GM21529 (cell line): ENCODE data around the gene INS.
"Not testable (repeated sequence)": the region's sequence is repeated elsewhere in the genome, so short reads cannot be mapped to it uniquely, and the experiment has no call there.

ENCODE experiments used
- ATAC-seq: cut with Tn5 transposase; IDR thresholded peaks from one replicate; pipeline ENCODE4 v1.9.1; 2021; ENCODE audit not compliant: unreplicated experiment

The INS gene

GRCh38 chr11:2199466-2200341 is 38.7 kb upstream of the INS start:
- ATAC-seq, result no peak

GRCh38 chr11:2198621-2199365 is 37.8 kb upstream of the INS start:
- no peak for ATAC-seq

DNA sequence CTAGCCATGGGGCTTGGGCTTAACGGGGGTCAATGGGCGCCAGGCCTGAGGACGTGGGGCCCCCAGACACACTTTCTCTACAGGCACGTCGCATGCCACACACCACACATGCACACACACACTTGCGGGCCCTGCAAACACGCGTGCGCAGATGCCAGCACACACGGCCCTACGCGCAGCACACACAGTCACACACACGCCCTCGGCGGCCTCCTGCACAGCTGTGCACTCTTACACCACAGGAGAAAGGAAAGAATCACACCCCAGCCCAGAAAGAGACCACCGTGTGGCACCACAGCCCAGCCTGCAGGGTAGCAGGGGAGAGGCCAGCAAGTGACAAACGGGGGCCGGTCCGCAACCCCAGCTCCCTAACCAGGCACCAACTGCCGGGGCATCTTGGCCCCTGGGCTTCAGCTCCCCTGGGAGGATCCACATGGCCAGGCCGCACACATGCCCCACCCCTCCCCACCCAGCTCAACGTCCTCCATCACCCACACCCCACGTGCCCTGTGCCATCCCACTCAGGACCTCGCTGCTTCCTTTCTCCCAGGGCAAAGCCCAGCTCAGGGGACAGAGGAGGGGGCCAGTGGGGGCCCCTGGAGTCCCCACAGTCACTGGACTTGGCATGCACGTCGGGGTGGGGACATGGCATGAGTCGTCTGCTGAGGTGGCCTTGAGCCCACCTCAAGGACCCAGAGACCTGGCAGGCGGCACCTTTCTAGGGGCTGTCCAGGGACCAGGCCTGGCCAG is 36.9 kb upstream of the INS start:
- ATAC-seq, result no peak

DNA sequence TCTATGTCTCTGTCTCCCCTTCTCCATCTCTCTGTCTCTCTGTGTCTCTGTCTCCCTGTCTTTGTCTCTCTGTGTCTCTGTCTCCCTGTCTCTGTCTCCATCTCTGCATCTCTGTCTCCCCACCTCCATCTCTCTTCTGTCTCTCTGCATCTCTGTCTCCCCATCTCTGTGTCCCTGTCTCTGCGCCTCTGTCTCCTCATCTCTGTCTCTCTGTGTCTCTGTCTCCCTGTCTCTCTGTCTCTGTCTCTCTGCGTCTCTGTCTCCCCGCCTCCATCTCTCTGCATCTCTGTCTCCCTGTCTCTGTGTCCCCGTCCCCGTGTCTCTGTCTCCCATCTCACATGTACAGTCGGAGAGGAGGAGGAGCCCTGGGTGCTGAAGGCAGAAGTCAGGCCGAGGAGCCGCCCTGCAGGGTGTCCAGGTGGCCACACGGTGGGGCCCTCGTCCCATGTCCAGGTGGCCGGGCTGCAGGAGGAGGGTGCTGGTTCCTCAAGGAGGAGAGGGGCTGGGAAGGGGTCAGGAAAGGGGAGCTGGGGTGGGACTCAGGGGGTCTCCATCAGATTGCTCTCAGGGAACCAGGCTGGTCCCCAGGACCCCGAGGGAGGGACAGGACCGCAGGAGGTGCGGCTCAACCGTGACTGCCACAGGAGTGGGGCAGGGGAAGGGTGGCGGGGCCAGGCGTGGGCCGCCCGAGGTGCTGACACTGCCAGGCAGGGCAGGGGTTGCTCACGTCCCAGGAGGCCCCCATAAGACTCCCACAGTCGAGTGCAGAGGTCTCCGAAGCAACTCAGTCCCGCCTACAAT is 36.2 kb upstream of the INS start:
- ATAC-seq, result no peak

GRCh38 chr11:2195756-2196088 is 34.7 kb upstream of the INS start:
- ATAC-seq, result no peak

GRCh38 chr11:2194877-2195755 is 34.1 kb upstream of the INS start:
- no peak for ATAC-seq

GRCh38 chr11:2193888-2194595 is 33.0 kb upstream of the INS start:
- not testable (repeated sequence) for ATAC-seq

GRCh38 chr11:2193099-2193887 is 32.3 kb upstream of the INS start:
- no peak for ATAC-seq

DNA sequence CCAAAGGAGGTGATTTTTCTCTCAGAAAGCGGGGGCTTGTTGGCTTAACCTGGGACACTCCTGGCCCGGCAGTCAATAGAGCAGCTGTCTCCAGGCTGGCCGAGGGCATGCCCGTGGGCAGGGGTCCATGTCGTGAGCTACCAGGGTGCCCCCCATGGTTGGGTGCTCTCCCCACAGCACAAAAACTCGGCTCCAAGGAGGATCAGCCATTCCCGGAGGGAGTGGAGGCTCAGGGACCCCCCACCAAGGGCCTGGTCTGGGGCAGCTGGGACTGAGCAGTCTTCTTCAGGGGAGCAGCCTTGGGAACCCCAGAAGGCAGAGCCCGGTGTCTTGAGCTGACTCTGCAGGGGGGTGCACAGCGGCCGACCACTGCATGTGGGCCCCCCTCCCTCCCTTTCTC is 31.4 kb upstream of the INS start:
- ATAC-seq, result no peak

DNA sequence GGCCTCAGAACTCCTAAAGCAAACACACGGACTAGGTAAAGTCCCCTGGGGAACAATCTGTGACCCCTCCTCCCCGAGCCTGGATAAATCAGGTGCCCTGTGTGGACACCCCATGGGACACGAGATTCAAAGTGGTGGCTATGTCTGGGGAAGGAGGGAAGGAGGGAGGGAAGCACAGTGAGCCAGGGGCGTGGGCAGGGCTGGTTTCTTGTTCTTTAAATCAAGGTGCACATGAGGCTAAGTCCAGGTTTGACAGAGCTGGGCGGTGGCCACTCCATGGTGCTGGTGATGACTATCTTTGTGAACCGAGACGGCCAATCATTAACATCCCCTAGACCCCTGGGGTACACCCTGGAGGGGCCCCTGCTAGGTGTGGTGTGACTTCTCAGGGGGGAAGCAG is 30.9 kb upstream of the INS start:
- ATAC-seq, result no peak

- ATAC-seq, result no peak
Measured at GRCh38 chr11:2190657-2191471, 29.9 kb upstream of the INS start.

- no peak for ATAC-seq
Measured at GRCh38 chr11:2189938-2190656, 29.1 kb upstream of the INS start.

DNA sequence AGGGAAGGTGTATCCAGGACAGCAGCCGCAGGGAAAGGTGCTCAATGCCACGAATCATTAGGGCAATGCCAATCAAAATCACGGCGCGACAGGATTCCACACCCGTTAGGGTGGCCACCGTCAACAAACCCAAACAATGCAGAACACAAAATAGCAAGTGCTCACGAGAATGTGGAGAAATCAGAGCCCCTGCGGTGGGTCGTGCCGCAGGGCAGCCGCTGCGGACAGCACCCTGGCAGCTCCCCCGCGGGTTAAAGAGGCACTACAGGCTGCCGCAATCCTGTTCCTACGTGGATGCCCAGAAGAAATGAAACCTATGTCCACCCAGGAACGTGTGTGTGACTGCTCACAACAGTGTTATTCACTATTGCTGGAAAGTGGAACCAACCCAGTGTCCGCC is 27.7 kb upstream of the INS start:
- ATAC-seq, result no peak

DNA sequence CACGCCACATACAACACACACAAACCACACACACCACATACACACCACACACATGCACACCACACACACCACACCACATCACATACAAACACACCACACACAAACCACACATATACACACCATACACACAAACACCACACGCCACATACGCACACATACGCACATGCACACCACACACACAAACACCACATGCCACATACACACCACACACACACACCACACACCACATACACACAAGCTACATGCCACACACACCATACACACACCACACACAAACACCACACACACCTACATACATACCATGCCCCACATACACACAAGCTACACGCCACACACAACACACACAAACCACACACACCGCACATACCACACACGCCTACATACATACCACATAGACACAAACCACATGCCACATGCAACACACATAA is 26.3 kb upstream of the INS start:
- no peak for ATAC-seq

- no peak for ATAC-seq
Measured at GRCh38 chr11:2186669-2187279, 25.8 kb upstream of the INS start.

DNA sequence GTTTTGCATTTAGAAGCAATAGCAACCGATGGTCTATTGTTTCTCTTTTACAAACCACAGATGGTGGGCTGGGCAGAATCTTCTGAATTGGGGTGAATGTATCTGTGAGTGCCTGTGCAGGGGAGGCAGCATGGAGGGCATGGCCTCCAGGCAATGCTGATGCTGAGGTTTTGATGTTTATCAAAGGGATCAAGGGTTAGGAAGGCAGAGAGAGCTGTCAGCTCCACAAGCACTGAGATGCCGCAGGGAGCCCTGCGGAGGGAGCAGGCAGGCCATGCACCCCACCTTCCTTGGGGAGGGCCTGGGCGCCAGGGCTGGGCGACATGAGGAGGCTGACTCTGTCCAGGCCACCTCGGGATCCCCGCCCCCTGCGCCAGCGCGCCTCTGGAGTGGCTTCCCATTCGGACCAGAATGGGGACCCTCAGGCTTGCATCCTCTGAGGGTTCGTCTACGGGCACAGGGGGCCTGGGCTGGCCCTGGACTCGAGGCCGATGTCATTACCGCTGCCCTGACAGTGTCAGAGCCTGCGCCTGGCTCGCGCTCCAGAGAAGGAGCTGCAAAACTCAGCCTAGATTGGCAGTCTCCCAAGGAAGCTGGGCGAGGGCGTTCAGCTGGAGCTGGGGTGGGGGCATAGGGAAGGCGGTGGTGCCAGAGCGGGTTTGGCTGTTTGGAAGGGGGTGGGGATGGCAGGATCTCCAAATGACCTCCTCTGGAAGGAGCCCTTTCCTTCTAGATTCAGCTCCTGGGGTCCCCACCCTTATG is 24.5 kb upstream of the INS start:
- no peak for ATAC-seq
